K562 (cell line): ENCODE results near the gene BNIP5. TPM values are rescaled to one million over a fixed set of nuclear protein-coding genes. Genes with fewer than 3 reads are reported as not detected.

Source experiments
- ELF4 ChIP-seq: fragments of 450-650 bp; formaldehyde crosslinking; IDR thresholded peaks from 2 replicates; pipeline ENCODE4 v1.4.0; 2022; ENCODE audit warnings: missing genetic modification characterization
- ELK1 ChIP-seq: sonication (generic); formaldehyde crosslinking; IDR thresholded peaks from 2 replicates; pipeline ENCODE4 v1.8.1; 2022; ENCODE audit warnings: missing genetic modification reagents
- PBX2 ChIP-seq, 2 experiments: IDR thresholded peaks in 1 of 2; conservative IDR thresholded peaks in 1 of 2; 2 replicates each; pipeline ENCODE4 v1.6.1; 2016; ENCODE audit warnings: low read depth in 2 of 2, mild to moderate bottlenecking in 1 of 2, missing compliant biosample characterization in 1 of 2, missing genetic modification characterization in 1 of 2, moderate library complexity in 1 of 2
- RAD21 ChIP-seq, 2 experiments: fragments of 250-450 bp in 1 of 2; fragments of 450-650 bp in 1 of 2; sonication (Bioruptor Pico) in 1 of 2; formaldehyde crosslinking in 1 of 2; IDR thresholded peaks in 1 of 2; conservative IDR thresholded peaks in 1 of 2; 2 replicates each; pipeline versions ENCODE4 v1.4.0 to v1.8.0; 2020 to 2022; ENCODE audit warnings: mild to moderate bottlenecking in 2 of 2, moderate library complexity in 1 of 2
- STAT5B ChIP-seq: fragments of 250-450 bp; sonication (Bioruptor Pico); IDR thresholded peaks from 2 replicates; pipeline ENCODE4 v1.8.0; 2021; ENCODE audit warnings: mild to moderate bottlenecking, inconsistent platforms
- TBL1XR1 ChIP-seq, 2 experiments: IDR thresholded peaks; 2 replicates each; pipeline ENCODE4 v1.6.1; 2012; ENCODE audit warnings: improper control_type of control experiment in 2 of 2, low read length in 2 of 2, mild to moderate bottlenecking in 1 of 2
- TCF15 ChIP-seq: fragments of 250-450 bp; sonication (Bioruptor Pico); IDR thresholded peaks from 2 replicates; pipeline ENCODE4 v1.8.0; 2022; ENCODE audit warnings: moderate library complexity, mild to moderate bottlenecking, inconsistent platforms
- TSC22D4 ChIP-seq: fragments of 450-650 bp; IDR thresholded peaks from 2 replicates; pipeline ENCODE4 v1.6.1; 2016; ENCODE audit warnings: missing genetic modification characterization, missing biosample characterization, control low read depth
- ZBTB40 ChIP-seq, 2 experiments: fragments of 450-650 bp in 1 of 2; sonication (generic) in 1 of 2; formaldehyde crosslinking in 1 of 2; IDR thresholded peaks; 2 replicates each; pipeline versions ENCODE4 v1.7.1 to v1.9.0; 2016 to 2022; ENCODE audit warnings: inconsistent platforms in 1 of 2, mild to moderate bottlenecking in 1 of 2, missing genetic modification reagents in 1 of 2
- polyA plus RNA-seq, 8 experiments: library from polyadenylated mRNA; depleted of rRNA in 4 of 8; stranded (reverse) in 5 of 8; unstranded in 3 of 8; fragments of >200 nt; fragmentation: Nextera tagmentation in 2 of 8; fragmentation: Illumina TruSeq in 1 of 8; extraction: Ambion mirVana in 2 of 8; extraction: Trizol in 1 of 8; gene quantifications; 2 replicates each; pipeline versions ENCODE4 v1.2.1 to v1.2.3, GENCODE V29; 2011 to 2014; ENCODE audit warnings: inconsistent platforms in 1 of 8, missing spikeins in 1 of 8
- total RNA-seq, 7 experiments: library from RNA; depleted of rRNA in 6 of 7; stranded (reverse); fragments of >200 nt in 6 of 7; fragmentation: Illumina TruSeq in 2 of 7; extraction: Trizol in 2 of 7; gene quantifications; 2 replicates each; pipeline versions ENCODE4 v1.2.1 to v1.2.3, GENCODE V29; 2011 to 2021; ENCODE audit warnings: low replicate concordance in 1 of 7

BNIP5 gene
- total and polyA plus RNA-seq, 9 of the 15 experiments (the other 6 are each of a cell fraction or from before 2014, with no cell fraction given), result not detected

GRCh38 chr6:36340618-36341454 is 4.1 kb upstream of the BNIP5 start (continued):
- no peak for TF ChIP-seq ZBTB40 (IDR thresholded peaks at IDR 0.05)
- no peak for TF ChIP-seq ZBTB40 (CRISPR knock-in tag; IDR thresholded peaks at IDR 0.05)
- TF ChIP-seq RAD21 (CRISPR knock-in tag; conservative IDR thresholded peaks at IDR 0.05 in 1 of 2, IDR thresholded peaks at IDR 0.05 in 1 of 2), result peak; percentile 84 to 86
- TF ChIP-seq TCF15 (CRISPR knock-in tag), result no peak
- no peak for TF ChIP-seq ELK1
- no peak for TF ChIP-seq TSC22D4 (tag)
- 0 out of 2 replicates have a peak, but pooled peaks have one; percentile 14 for TF ChIP-seq ELF4 (CRISPR knock-in tag)
- TF ChIP-seq TBL1XR1 (IDR thresholded peaks at IDR 0.05; ENCODE audit: low read length in 2 of 2), result 0 out of 4 replicates have a peak, but pooled peaks of 1 of the 2 experiments have one; percentile 12
- TF ChIP-seq PBX2 (CRISPR knock-in tag; IDR thresholded peaks at IDR 0.05; ENCODE audit: low read depth), result 0 out of 2 replicates have a peak, but pooled peaks have one; percentile 2
- TF ChIP-seq PBX2 (tag; conservative IDR thresholded peaks at IDR 0.05; ENCODE audit: low read depth), result no peak
- TF ChIP-seq STAT5B (CRISPR knock-in tag), result no peak
